Measurements from ENCODE around the gene CGNL1. TPM values are rescaled to one million over a fixed set of nuclear protein-coding genes. Genes with fewer than 3 reads are reported as not detected.
A peak's percentile ranks its signal among the peaks of the same experiment; 100 is the strongest.

The CGNL1 gene
- total and polyA plus RNA-seq, 7 donors = 0.18 to 2.2 (median 0.37) TPM

GRCh38 chr15:57427367-57427821, 51.1 kb downstream of the CGNL1 start:
- ATAC-seq (peak in 2 of 4 donors; percentile 48 to 74), DNase-seq (peak; percentile 24 to 66)
- intact Hi-C loops (cut with DNase I) = no loop called here
- Histone ChIP-seq H3K4me1 (no peaks in the 10 kb centered on the region), H3K9me3 (no peaks in the 10 kb centered on the region), H3K4me3 (no peak overlapping the region), H3K27ac (no peak overlapping the region), H3K27me3 (ENCODE audit: insufficient read depth in 3 of 3, low read length in 2 of 3) (no peaks in the 10 kb centered on the region), H3K36me3 (ENCODE audit: insufficient read depth in 1 of 2, low read depth in 1 of 2) (no peaks in the 10 kb centered on the region)
- no peak for TF ChIP-seq CTCF (IDR thresholded peaks at IDR 0.05)
- 23 to 36% (median 25%) methylated on average over 9 of the region's 9 CpGs for WGBS, 3 donors

GRCh38 chr15:57432141-57432741, 55.9 kb downstream of the CGNL1 start:
- Histone ChIP-seq H3K4me3 (no peak overlapping the region), H3K4me1 (no peaks in the 10 kb centered on the region), H3K27ac (no peak overlapping the region), H3K36me3 (ENCODE audit: insufficient read depth in 1 of 2, low read depth in 1 of 2) (no peaks in the 10 kb centered on the region), H3K27me3 (ENCODE audit: insufficient read depth in 3 of 3, low read length in 2 of 3) (peaks cover 0 to 3% (median 0%) of the 10 kb centered on the region in 3 donors), H3K9me3 (no peaks in the 10 kb centered on the region)
- WGBS, 3 donors = 27 to 36% (median 27%) methylated on average over 12 of the region's 12 CpGs
- intact Hi-C loops (cut with DNase I) = no loop called here
- no peak for ATAC-seq
- no peak for DNase-seq
- no peak for TF ChIP-seq CTCF (IDR thresholded peaks at IDR 0.05)

DNA sequence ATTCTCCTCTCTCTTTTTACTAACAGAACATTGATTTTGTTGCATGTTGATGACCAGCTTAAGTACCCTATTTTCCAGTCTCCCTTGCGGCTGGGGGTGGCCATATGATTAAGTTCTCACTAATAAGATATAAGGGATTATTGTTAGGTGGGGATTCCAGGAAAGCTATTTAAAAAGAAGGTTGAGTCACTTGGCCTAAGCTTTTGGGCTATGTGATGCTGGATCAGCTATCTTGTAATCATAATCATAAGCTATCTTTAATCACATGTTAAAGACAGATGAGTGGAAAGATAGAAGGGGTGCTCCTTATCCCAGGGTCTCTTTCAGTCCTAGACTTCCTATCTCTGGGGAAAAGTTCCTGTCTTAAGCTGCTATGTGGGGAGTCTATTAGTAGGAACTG, 59.9 kb downstream of the CGNL1 start:
- Histone ChIP-seq H3K27me3 (ENCODE audit: insufficient read depth in 3 of 3, low read length in 2 of 3) (peaks cover 0 to 3% (median 0%) of the 10 kb centered on the region in 3 donors), H3K27ac (no peak overlapping the region), H3K4me3 (no peak overlapping the region), H3K9me3 (no peaks in the 10 kb centered on the region), H3K36me3 (ENCODE audit: insufficient read depth in 1 of 2, low read depth in 1 of 2) (no peaks in the 10 kb centered on the region), H3K4me1 (no peaks in the 10 kb centered on the region)
- intact Hi-C loops (cut with DNase I) = no loop called here
- 89 to 97% (median 93%) methylated on average over 1 of the region's 1 CpG for WGBS, 3 donors
- no peak for TF ChIP-seq CTCF (IDR thresholded peaks at IDR 0.05)
- DNase-seq (no peak), ATAC-seq (no peak)

GRCh38 chr15:57436961-57437360, 60.7 kb downstream of the CGNL1 start:
- H3K27me3 ChIP-seq (ENCODE audit: insufficient read depth in 3 of 3, low read length in 2 of 3) = peaks cover 0 to 3% (median 0%) of the 10 kb centered on the region in 3 donors
- H3K9me3 ChIP-seq = no peaks in the 10 kb centered on the region
- no peaks in the 10 kb centered on the region for H3K4me1 ChIP-seq
- H3K36me3 ChIP-seq (ENCODE audit: insufficient read depth in 1 of 2, low read depth in 1 of 2) = no peaks in the 10 kb centered on the region
- WGBS, 3 donors = 11 to 21% (median 19%) methylated on average over 2 of the region's 2 CpGs
- intact Hi-C loops (cut with DNase I) = no loop called here
- no peak overlapping the region for H3K27ac ChIP-seq
- DNase-seq (no peak), ATAC-seq (no peak)
- no peak for TF ChIP-seq CTCF (IDR thresholded peaks at IDR 0.05)
- H3K4me3 ChIP-seq = no peak overlapping the region

GRCh38 chr15:57437564-57437963, 61.3 kb downstream of the CGNL1 start:
- no peak overlapping the region for H3K27ac ChIP-seq
- H3K4me1 ChIP-seq = no peaks in the 10 kb centered on the region
- H3K4me3 ChIP-seq = no peak overlapping the region

More at GRCh38 chr15:57437564-57437963, 61.3 kb downstream of the CGNL1 start:
- WGBS, 3 donors = 73 to 86% (median 74%) methylated on average over 3 of the region's 3 CpGs
- Histone ChIP-seq H3K9me3 (no peaks in the 10 kb centered on the region), H3K36me3 (ENCODE audit: insufficient read depth in 1 of 2, low read depth in 1 of 2) (no peaks in the 10 kb centered on the region), H3K27me3 (ENCODE audit: insufficient read depth in 3 of 3, low read length in 2 of 3) (peaks cover 0 to 3% (median 0%) of the 10 kb centered on the region in 3 donors)
- no peak for TF ChIP-seq CTCF (IDR thresholded peaks at IDR 0.05)
- DNase-seq = no peak
- intact Hi-C loops (cut with DNase I) = no loop called here
- ATAC-seq = no peak
